Endothelial cell (in vitro differentiated cells): ENCODE results near the gene ZAR1L. TPM values are rescaled to one million over a fixed set of nuclear protein-coding genes. Genes with fewer than 3 reads are reported as not detected.

Experiments
- DNase-seq: peaks from one replicate; pipeline ENCODE4 v3.0.0; 2021; ENCODE audit warnings: low spot score
- H3K27ac Mint-ChIP-seq: one replicate; pipeline ENCODE4 v1.8.0; 2021; ENCODE audit warnings: mixed read lengths, inconsistent platforms; ENCODE audit not compliant: unreplicated experiment
- H3K27me3 Mint-ChIP-seq: one replicate; pipeline ENCODE4 v1.8.0; 2021; ENCODE audit warnings: mild to moderate bottlenecking, moderate library complexity, mixed read lengths, inconsistent platforms; ENCODE audit not compliant: unreplicated experiment
- H3K36me3 Mint-ChIP-seq: one replicate; pipeline ENCODE4 v1.8.0; 2021; ENCODE audit warnings: mild to moderate bottlenecking, low read depth, mixed read lengths, inconsistent platforms; ENCODE audit not compliant: unreplicated experiment
- H3K4me1 Mint-ChIP-seq: one replicate; pipeline ENCODE4 v1.8.0; 2021; ENCODE audit warnings: mild to moderate bottlenecking, mixed read lengths, inconsistent platforms; ENCODE audit not compliant: unreplicated experiment
- H3K4me3 Mint-ChIP-seq: one replicate; pipeline ENCODE4 v1.8.0; 2021; ENCODE audit warnings: mild to moderate bottlenecking, mixed read lengths, inconsistent platforms; ENCODE audit not compliant: unreplicated experiment
- H3K9me3 Mint-ChIP-seq: one replicate; pipeline ENCODE4 v1.8.0; 2021; ENCODE audit warnings: mixed read lengths, inconsistent platforms; ENCODE audit not compliant: unreplicated experiment
- CTCF ChIP-seq: fragments of 200-600 bp; sonication (generic); IDR thresholded peaks from one replicate; pipeline ENCODE4 v1.5.0; 2021; ENCODE audit warnings: antibody characterized with exemption; ENCODE audit not compliant: unreplicated experiment
- total RNA-seq: library from RNA; stranded (reverse); fragmentation: NEBNext Ultra II Directional; extraction: Animal tissue kit (Norgen Biotek cat#: 25700); gene quantifications from one replicate; pipeline ENCODE4 v1.2.1, GENCODE V29; 2021; ENCODE audit not compliant: unreplicated experiment

ZAR1L gene
- total RNA-seq, 1 donor from 2014 or later = not detected

- TF ChIP-seq CTCF = no peak
- DNase-seq = no peak
- H3K9me3 Mint-ChIP-seq = no peaks in the 10 kb centered on the region
- H3K4me3 Mint-ChIP-seq = no peak overlapping the region
- H3K27ac Mint-ChIP-seq = no peak overlapping the region
- H3K27me3 Mint-ChIP-seq = peaks cover 2% of the 10 kb centered on the region
- H3K36me3 Mint-ChIP-seq = no peaks in the 10 kb centered on the region
- H3K4me1 Mint-ChIP-seq = peaks cover 9% of the 10 kb centered on the region
These were observed 3.8 kb downstream of the ZAR1L start for GRCh38 chr13:32311188-32311897.

DNA sequence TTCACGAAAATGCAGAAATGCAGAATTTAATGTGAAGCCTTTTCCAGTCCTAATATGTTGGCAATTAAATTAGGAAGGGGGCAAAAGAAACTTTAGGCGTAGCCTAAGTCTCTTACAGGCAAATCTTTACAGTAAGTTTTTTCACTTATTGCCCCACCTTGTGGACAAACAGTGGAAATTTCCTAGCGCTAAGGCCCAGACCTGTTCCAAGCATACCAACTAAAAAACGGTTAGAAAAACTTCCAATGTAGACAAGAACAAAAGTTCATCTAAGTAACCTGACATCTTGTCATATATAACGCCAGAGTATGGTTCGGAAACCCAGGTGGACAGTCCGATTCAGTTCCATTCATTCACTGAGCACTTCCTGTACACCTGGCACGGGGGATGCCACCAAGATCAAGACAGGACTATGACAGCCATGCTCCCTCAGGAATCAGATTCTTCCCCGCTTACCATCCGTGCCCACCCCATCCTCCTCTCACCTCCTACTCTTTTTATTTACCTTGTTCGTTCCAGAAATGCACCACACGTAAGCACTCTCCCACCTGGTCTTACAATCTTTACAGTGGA lies 4.9 kb downstream of the ZAR1L start:
- Mint-ChIP-seq H3K4me1 (peaks cover 9% of the 10 kb centered on the region), H3K9me3 (no peaks in the 10 kb centered on the region), H3K27ac (no peak overlapping the region), H3K27me3 (peaks cover 2% of the 10 kb centered on the region), H3K4me3 (no peak overlapping the region), H3K36me3 (no peaks in the 10 kb centered on the region)
- peak; percentile 84 for TF ChIP-seq CTCF
- DNase-seq = peak; percentile 11

DNA sequence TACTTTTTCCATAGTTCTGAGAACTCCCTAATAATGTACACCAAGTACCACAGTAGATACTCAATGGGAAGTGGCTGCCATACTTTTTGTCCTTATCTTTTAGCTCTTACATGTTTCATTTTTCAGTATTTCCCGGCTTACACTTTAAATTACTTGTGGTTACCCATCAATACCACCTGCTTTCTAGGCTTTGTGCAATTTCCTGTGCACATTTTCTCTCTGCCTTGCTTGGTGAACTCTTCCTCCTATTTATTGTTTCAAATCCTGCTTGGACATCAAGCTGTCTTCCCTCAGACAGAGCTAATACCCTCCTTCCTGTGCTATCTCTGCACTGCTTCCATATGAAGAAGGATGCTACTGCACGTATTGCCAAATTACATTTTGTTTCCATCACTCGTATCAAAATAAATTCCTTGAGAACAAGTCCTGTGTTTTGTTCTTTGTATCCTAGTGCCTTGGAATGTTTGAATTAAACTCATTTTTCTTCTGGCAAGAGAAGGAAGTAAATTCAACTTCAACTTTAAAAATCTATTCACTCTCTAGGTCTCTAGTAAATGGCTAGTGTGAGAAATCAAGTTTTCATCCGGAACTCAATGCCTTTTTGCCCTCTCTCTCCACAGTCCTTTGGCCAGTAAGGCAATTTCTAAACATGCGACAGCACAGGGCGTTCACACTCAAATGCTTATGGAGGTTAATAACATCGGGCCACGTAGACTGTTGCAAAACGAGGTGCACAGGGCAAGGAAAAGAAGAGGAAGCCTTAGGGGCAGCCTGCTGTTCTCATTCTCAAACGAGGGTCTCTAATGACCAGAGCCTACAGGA lies 5.6 kb downstream of the ZAR1L start:
- Mint-ChIP-seq H3K4me3 (no peak overlapping the region), H3K27me3 (peaks cover under 1% of the 10 kb centered on the region), H3K9me3 (no peaks in the 10 kb centered on the region), H3K27ac (no peak overlapping the region), H3K36me3 (no peaks in the 10 kb centered on the region), H3K4me1 (peaks cover 7% of the 10 kb centered on the region)
- DNase-seq = peak; percentile 3
- TF ChIP-seq CTCF = no peak

DNA sequence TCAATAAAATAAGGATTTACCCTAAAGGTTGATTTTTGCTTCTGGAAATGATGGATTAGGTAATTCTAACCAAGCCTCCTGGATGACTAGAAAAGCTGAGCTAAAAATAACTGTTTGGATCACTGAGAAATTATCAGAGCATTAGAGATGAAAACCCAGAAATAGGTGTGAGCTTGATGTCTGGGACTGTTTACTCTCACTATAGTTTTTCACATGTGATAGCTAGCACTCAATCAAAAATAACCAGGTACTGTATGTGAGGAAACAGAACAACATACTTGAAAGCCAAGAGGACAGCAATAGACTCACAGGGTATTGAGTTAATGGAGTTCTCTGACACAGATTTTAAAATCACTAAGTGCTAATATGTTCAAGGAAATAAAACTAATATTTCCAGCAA lies 9.5 kb downstream of the ZAR1L start:
- TF ChIP-seq CTCF = no peak
- Mint-ChIP-seq H3K27me3 (no peaks in the 10 kb centered on the region), H3K9me3 (no peaks in the 10 kb centered on the region), H3K4me3 (no peak overlapping the region), H3K27ac (no peak overlapping the region), H3K36me3 (no peaks in the 10 kb centered on the region), H3K4me1 (peaks cover 7% of the 10 kb centered on the region)
- no peak for DNase-seq
